K562 (cell line): ENCODE measurements around the gene GRIP1. TPM values are rescaled to one million over a fixed set of nuclear protein-coding genes. Genes with fewer than 3 reads are reported as not detected.

Experiments used
- ATAC-seq: fragments of 200-7000 bp; cut with Tn5 transposase; 3 replicates; pipeline ENCODE4 v1.9.1; 2020; ENCODE audit warnings: moderate library complexity
- BruUV-seq: library from RNA; stranded (reverse); fragments of 400-500 nt; replicated peaks from 2 replicates; lab custom pipeline; 2021; lab: Mats Ljungman, UMichigan
- CTCF ChIA-PET: fragments of 300-600 bp; formaldehyde crosslinking; extraction: SDS; loops from one replicate; lab custom pipeline; 2021; ENCODE audit warnings: low intra/inter-chr PET ratio; lab: Yijun Ruan, JAX
- POLR2A ChIA-PET: fragments of 300-600, 350-650 bp; sonication (Branson Sonifier 250); formaldehyde crosslinking; extraction: SDS; loops from one replicate; lab custom pipeline; 2021; ENCODE audit warnings: antibody characterized with exemption, inconsistent platforms; lab: Yijun Ruan, JAX
- DNase-seq, 4 experiments: peaks; one replicate each; pipeline versions ENCODE4 v3.0.0 to v3.0.0-alpha.2; 2011 to 2018; ENCODE audit warnings: low spot score in 3 of 4, mixed read lengths in 3 of 4; ENCODE audit errors: extremely low read depth in 1 of 4
- FAIRE-seq: peaks from 2 replicates; lab custom pipeline; 2011; peaks lifted over from hg19 to GRCh38; lab: Jason Lieb, UNC
- H2AFZ ChIP-seq: 2 replicates; pipeline ENCODE4 v1.6.0; 2011; ENCODE audit warnings: low read depth, low read length, control low read depth, inconsistent platforms
- H3K27ac ChIP-seq: fragments of 200-600 bp; 3 replicates; pipeline ENCODE4 v1.8.0; 2011; ENCODE audit warnings: low read depth, mild to moderate bottlenecking, control low read depth, inconsistent platforms, low read length, moderate library complexity, mixed read lengths; ENCODE audit errors: extremely low read depth
- H3K27me3 ChIP-seq, 2 experiments: fragments of 300-600 bp in 1 of 2; 2 replicates in 1 of 2; 3 replicates in 1 of 2; pipeline versions ENCODE4 v1.6.0 to v1.8.0; 2011; ENCODE audit warnings: inconsistent platforms in 2 of 2, low read length in 2 of 2, mild to moderate bottlenecking in 1 of 2, mixed read lengths in 1 of 2, moderate library complexity in 1 of 2; ENCODE audit not compliant: control insufficient read depth in 2 of 2, insufficient read depth in 2 of 2
- H3K36me3 ChIP-seq: fragments of 300-600 bp; 3 replicates; pipeline ENCODE4 v1.8.0; 2011; ENCODE audit warnings: mild to moderate bottlenecking, low read length, inconsistent platforms; ENCODE audit not compliant: control insufficient read depth, insufficient read depth
- H3K4me1 ChIP-seq, 2 experiments: fragments of 200-600 bp in 1 of 2; replicated peaks in 1 of 2; 2 replicates in 1 of 2; 3 replicates in 1 of 2; pipeline versions ENCODE4 v1.5.1 to v1.8.0; 2011; ENCODE audit warnings: inconsistent platforms in 2 of 2, low read length in 2 of 2, mild to moderate bottlenecking in 1 of 2, mixed read lengths in 1 of 2, moderate library complexity in 1 of 2; ENCODE audit not compliant: control insufficient read depth in 2 of 2, insufficient read depth in 2 of 2
- H3K4me2 ChIP-seq: 2 replicates; pipeline ENCODE4 v1.6.1; 2011; ENCODE audit warnings: low read length, control low read depth, inconsistent platforms, mixed read lengths; ENCODE audit not compliant: insufficient read depth
- H3K4me3 ChIP-seq: fragments of 200-600 bp; sonication (generic), shearing (Covaris generic); 2 replicates; pipeline ENCODE4 v1.5.1; 2016; ENCODE audit warnings: control low read depth, inconsistent platforms
- H3K79me2 ChIP-seq: fragments of 200-600 bp; 3 replicates; pipeline ENCODE4 v1.8.0; 2011; ENCODE audit warnings: low read length, inconsistent platforms; ENCODE audit not compliant: control insufficient read depth, insufficient read depth
- H3K9ac ChIP-seq, 2 experiments: 2 replicates each; pipeline versions ENCODE4 v1.6.0 to v1.6.1; 2011; ENCODE audit warnings: low read depth in 2 of 2, low read length in 2 of 2, control low read depth in 1 of 2, inconsistent platforms in 1 of 2, mild to moderate bottlenecking in 1 of 2, mixed read lengths in 1 of 2; ENCODE audit not compliant: insufficient read depth in 1 of 2
- H3K9me1 ChIP-seq: one replicate; pipeline ENCODE4 v1.6.0; 2011; ENCODE audit warnings: inconsistent platforms, mild to moderate bottlenecking, low read length, moderate library complexity; ENCODE audit not compliant: control insufficient read depth, insufficient read depth
- H3K9me3 ChIP-seq: replicated peaks from 2 replicates; pipeline ENCODE4 v1.5.1; 2011; ENCODE audit warnings: low read depth, low read length, inconsistent platforms; ENCODE audit not compliant: control insufficient read depth, insufficient read depth
- H4K20me1 ChIP-seq: replicated peaks from 2 replicates; pipeline ENCODE4 v1.6.1; 2011; ENCODE audit warnings: low read length, inconsistent platforms, mixed read lengths; ENCODE audit not compliant: control insufficient read depth, insufficient read depth
- BHLHE40 ChIP-seq: IDR thresholded peaks from 2 replicates; pipeline ENCODE4 v1.6.1; 2011; ENCODE audit warnings: low read length, improper control_type of control experiment
- CHD4 ChIP-seq: fragments of 200-600 bp; sonication (generic); IDR thresholded peaks from 3 replicates; pipeline ENCODE4 v1.6.1; 2012; ENCODE audit warnings: low read depth, mild to moderate bottlenecking, mixed read lengths, low read length, inconsistent platforms; ENCODE audit not compliant: insufficient read depth, insufficient replicate concordance, poor library complexity, severe bottlenecking
- TBL1XR1 ChIP-seq, 2 experiments: IDR thresholded peaks; 2 replicates each; pipeline ENCODE4 v1.6.1; 2012; ENCODE audit warnings: improper control_type of control experiment in 2 of 2, low read length in 2 of 2, mild to moderate bottlenecking in 1 of 2
- ZFP30 ChIP-seq: fragments of 250-450 bp; sonication (Bioruptor Pico); IDR thresholded peaks from 2 replicates; pipeline ENCODE4 v1.8.0; 2022; ENCODE audit warnings: moderate library complexity, mild to moderate bottlenecking, inconsistent platforms, borderline replicate concordance
- WGBS: fragments of 100-300 bp; shearing (Covaris generic); methylation state at CpG from one replicate; pipeline ENCODE4 v1.1.6; 2016; ENCODE audit warnings: low coverage, mixed read lengths; ENCODE audit not compliant: insufficient coverage; ENCODE audit errors: missing lambda C conversion rate; 5-methylcytosine and 5-hydroxymethylcytosine counted together
- in situ Hi-C: fragments of 300-500 bp; cut with MboI; formaldehyde crosslinking; loops from 4 replicates; pipeline ENCODE4 v1.15.0; 2018; ENCODE audit warnings: inconsistent platforms, mixed read lengths
- intact Hi-C: fragments of 100-400 bp; cut with micrococcal nuclease; formaldehyde crosslinking; loops from 2 replicates; pipeline ENCODE4 v1.14.2; 2022
- polyA plus RNA-seq, 8 experiments: library from polyadenylated mRNA; depleted of rRNA in 4 of 8; stranded (reverse) in 5 of 8; unstranded in 3 of 8; fragments of >200 nt; fragmentation: Nextera tagmentation in 2 of 8; fragmentation: Illumina TruSeq in 1 of 8; extraction: Ambion mirVana in 2 of 8; extraction: Trizol in 1 of 8; gene quantifications; 2 replicates each; pipeline versions ENCODE4 v1.2.1 to v1.2.3, GENCODE V29; 2011 to 2014; ENCODE audit warnings: inconsistent platforms in 1 of 8, missing spikeins in 1 of 8
- total RNA-seq, 7 experiments: library from RNA; depleted of rRNA in 6 of 7; stranded (reverse); fragments of >200 nt in 6 of 7; fragmentation: Illumina TruSeq in 2 of 7; extraction: Trizol in 2 of 7; gene quantifications; 2 replicates each; pipeline versions ENCODE4 v1.2.1 to v1.2.3, GENCODE V29; 2011 to 2021; ENCODE audit warnings: low replicate concordance in 1 of 7
- TF ChIP-seq, protein P1 (sequence below): fragments of 250-450 bp; sonication (Bioruptor Pico); IDR thresholded peaks from 2 replicates; pipeline ENCODE4 v1.4.0; 2020
- TF ChIP-seq, protein P2 (sequence below): fragments of 450-650 bp; IDR thresholded peaks from 2 replicates; pipeline ENCODE4 v1.7.1; 2018; ENCODE audit warnings: mild to moderate bottlenecking, low read depth; ENCODE audit not compliant: partially characterized antibody
- TF ChIP-seq, protein P3 (sequence below), 2 experiments: fragments of 450-650 bp; IDR thresholded peaks; 2 replicates each; pipeline ENCODE4 v1.6.1; 2018; ENCODE audit warnings: mild to moderate bottlenecking in 2 of 2, low read depth in 1 of 2; ENCODE audit not compliant: partially characterized antibody in 2 of 2
- TF ChIP-seq, protein P4 (sequence below): sonication (generic); formaldehyde crosslinking; IDR thresholded peaks from 2 replicates; pipeline ENCODE4 v1.8.0; 2022; ENCODE audit warnings: mild to moderate bottlenecking, missing genetic modification reagents, borderline replicate concordance
- TF ChIP-seq, protein P5 (sequence below): fragments of 200-800 bp; sonication (Bioruptor generic); IDR thresholded peaks from 2 replicates; pipeline ENCODE4 v1.6.1; 2017; ENCODE audit warnings: missing genetic modification characterization, missing compliant biosample characterization

The GRIP1 gene
- total and polyA plus RNA-seq, 9 of the 15 experiments (the other 6 are each of a cell fraction or from before 2014, with no cell fraction given), result 0.28 to 1.2 (median 0.45) TPM

DNA sequence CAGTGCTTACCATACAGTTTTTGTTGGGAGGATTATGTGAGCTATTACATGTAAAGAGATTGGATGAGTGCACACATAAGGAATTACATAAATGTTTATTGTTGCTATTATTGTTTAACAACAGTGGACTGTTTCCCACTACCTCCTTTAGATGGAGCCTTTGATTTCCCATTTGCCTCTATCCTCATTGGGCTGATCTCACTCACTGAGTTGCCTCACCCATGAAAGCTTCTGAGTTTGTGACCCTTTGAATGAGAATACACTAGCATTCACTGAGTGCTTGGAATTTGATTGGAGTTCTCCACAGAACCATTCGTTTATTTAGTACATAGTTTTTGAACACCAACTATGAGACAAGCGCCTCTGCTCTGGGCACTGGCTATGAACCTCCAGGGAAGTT is 255.6 kb downstream of the GRIP1 start:
- Histone ChIP-seq H3K27ac (no peak overlapping the region), H2AFZ (no peak overlapping the region), H3K4me2 (no peak overlapping the region), H3K27me3 (no peaks in the 10 kb centered on the region), H3K36me3 (no peaks in the 10 kb centered on the region), H4K20me1 (no peaks in the 10 kb centered on the region), H3K4me3 (no peak overlapping the region), H3K9me3 (no peaks in the 10 kb centered on the region), H3K9ac (no peak overlapping the region), H3K79me2 (no peaks in the 10 kb centered on the region), H3K9me1 (no peaks in the 10 kb centered on the region), H3K4me1 (no peaks in the 10 kb centered on the region)
- POLR2A ChIA-PET, result no interaction called here
- TF ChIP-seq TBL1XR1 (IDR thresholded peaks at IDR 0.05; ENCODE audit: low read length in 2 of 2), result no peak
- TF ChIP-seq, protein P1, sequence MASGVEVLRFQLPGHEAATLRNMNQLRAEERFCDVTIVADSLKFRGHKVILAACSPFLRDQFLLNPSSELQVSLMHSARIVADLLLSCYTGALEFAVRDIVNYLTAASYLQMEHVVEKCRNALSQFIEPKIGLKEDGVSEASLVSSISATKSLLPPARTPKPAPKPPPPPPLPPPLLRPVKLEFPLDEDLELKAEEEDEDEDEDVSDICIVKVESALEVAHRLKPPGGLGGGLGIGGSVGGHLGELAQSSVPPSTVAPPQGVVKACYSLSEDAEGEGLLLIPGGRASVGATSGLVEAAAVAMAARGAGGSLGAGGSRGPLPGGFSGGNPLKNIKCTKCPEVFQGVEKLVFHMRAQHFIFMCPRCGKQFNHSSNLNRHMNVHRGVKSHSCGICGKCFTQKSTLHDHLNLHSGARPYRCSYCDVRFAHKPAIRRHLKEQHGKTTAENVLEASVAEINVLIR (CRISPR knock-in tag), result no peak
- TF ChIP-seq, protein P2, sequence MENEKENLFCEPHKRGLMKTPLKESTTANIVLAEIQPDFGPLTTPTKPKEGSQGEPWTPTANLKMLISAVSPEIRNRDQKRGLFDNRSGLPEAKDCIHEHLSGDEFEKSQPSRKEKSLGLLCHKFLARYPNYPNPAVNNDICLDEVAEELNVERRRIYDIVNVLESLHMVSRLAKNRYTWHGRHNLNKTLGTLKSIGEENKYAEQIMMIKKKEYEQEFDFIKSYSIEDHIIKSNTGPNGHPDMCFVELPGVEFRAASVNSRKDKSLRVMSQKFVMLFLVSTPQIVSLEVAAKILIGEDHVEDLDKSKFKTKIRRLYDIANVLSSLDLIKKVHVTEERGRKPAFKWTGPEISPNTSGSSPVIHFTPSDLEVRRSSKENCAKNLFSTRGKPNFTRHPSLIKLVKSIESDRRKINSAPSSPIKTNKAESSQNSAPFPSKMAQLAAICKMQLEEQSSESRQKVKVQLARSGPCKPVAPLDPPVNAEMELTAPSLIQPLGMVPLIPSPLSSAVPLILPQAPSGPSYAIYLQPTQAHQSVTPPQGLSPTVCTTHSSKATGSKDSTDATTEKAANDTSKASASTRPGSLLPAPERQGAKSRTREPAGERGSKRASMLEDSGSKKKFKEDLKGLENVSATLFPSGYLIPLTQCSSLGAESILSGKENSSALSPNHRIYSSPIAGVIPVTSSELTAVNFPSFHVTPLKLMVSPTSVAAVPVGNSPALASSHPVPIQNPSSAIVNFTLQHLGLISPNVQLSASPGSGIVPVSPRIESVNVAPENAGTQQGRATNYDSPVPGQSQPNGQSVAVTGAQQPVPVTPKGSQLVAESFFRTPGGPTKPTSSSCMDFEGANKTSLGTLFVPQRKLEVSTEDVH, result no peak
- TF ChIP-seq, protein P3, sequence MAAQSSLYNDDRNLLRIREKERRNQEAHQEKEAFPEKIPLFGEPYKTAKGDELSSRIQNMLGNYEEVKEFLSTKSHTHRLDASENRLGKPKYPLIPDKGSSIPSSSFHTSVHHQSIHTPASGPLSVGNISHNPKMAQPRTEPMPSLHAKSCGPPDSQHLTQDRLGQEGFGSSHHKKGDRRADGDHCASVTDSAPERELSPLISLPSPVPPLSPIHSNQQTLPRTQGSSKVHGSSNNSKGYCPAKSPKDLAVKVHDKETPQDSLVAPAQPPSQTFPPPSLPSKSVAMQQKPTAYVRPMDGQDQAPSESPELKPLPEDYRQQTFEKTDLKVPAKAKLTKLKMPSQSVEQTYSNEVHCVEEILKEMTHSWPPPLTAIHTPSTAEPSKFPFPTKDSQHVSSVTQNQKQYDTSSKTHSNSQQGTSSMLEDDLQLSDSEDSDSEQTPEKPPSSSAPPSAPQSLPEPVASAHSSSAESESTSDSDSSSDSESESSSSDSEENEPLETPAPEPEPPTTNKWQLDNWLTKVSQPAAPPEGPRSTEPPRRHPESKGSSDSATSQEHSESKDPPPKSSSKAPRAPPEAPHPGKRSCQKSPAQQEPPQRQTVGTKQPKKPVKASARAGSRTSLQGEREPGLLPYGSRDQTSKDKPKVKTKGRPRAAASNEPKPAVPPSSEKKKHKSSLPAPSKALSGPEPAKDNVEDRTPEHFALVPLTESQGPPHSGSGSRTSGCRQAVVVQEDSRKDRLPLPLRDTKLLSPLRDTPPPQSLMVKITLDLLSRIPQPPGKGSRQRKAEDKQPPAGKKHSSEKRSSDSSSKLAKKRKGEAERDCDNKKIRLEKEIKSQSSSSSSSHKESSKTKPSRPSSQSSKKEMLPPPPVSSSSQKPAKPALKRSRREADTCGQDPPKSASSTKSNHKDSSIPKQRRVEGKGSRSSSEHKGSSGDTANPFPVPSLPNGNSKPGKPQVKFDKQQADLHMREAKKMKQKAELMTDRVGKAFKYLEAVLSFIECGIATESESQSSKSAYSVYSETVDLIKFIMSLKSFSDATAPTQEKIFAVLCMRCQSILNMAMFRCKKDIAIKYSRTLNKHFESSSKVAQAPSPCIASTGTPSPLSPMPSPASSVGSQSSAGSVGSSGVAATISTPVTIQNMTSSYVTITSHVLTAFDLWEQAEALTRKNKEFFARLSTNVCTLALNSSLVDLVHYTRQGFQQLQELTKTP (IDR thresholded peaks at IDR 0.05; ENCODE audit: low read depth in 1 of 2, partially characterized antibody in 2 of 2), result no peak
- TF ChIP-seq, protein P4, sequence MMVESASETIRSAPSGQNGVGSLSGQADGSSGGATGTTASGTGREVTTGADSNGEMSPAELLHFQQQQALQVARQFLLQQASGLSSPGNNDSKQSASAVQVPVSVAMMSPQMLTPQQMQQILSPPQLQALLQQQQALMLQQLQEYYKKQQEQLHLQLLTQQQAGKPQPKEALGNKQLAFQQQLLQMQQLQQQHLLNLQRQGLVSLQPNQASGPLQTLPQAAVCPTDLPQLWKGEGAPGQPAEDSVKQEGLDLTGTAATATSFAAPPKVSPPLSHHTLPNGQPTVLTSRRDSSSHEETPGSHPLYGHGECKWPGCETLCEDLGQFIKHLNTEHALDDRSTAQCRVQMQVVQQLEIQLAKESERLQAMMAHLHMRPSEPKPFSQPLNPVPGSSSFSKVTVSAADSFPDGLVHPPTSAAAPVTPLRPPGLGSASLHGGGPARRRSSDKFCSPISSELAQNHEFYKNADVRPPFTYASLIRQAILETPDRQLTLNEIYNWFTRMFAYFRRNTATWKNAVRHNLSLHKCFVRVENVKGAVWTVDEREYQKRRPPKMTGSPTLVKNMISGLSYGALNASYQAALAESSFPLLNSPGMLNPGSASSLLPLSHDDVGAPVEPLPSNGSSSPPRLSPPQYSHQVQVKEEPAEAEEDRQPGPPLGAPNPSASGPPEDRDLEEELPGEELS, result no peak
- TF ChIP-seq CHD4, result no peak
- TF ChIP-seq, protein P5, sequence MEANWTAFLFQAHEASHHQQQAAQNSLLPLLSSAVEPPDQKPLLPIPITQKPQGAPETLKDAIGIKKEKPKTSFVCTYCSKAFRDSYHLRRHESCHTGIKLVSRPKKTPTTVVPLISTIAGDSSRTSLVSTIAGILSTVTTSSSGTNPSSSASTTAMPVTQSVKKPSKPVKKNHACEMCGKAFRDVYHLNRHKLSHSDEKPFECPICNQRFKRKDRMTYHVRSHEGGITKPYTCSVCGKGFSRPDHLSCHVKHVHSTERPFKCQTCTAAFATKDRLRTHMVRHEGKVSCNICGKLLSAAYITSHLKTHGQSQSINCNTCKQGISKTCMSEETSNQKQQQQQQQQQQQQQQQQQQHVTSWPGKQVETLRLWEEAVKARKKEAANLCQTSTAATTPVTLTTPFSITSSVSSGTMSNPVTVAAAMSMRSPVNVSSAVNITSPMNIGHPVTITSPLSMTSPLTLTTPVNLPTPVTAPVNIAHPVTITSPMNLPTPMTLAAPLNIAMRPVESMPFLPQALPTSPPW (CRISPR knock-in tag), result no peak
- TF ChIP-seq BHLHE40, result no peak
- no peak for TF ChIP-seq ZFP30 (CRISPR knock-in tag)
- BruUV-seq, result no TSS peak
- ATAC-seq, result no peak
- 0% methylated on average over 2 of the region's 2 CpGs for WGBS
- in situ Hi-C loops, result loop anchor here (25.0 kb wide), 2 partner anchors 1111 to 1536 kb away; no protein-coding TSS in a partner anchor
- no peak for FAIRE-seq
- intact Hi-C loops, result no loop called here
- no peak for DNase-seq
- CTCF ChIA-PET, result no interaction called here
